ENCODE data around the gene CEP104.

Gene CEP104

GRCh38 chr1:3893190-3893589 is 36.2 kb upstream of the CEP104 start:
- DNase-seq: no peak

DNA sequence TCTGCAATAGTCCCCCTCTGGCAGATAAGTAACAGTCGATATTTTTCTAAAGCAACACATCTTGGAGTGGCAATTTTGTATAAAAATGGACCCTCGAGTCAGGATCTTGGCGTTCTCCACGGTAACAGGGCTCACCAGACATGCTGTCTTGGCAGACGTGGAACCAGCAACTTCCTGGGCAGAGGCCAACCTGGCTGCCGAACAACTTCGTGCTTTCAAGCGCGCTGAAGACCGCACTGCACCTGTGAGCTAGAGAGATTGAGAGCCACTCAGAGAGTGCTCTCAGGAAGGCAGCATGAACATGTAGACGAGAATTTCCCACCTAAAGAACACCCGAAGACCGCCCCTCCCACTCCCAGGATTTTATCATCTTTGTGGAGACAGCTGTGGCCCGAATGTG is 35.7 kb upstream of the CEP104 start:
- DNase-seq: no peak

GRCh38 chr1:3891329-3891865 is 34.4 kb upstream of the CEP104 start:
- no peak for DNase-seq

DNA sequence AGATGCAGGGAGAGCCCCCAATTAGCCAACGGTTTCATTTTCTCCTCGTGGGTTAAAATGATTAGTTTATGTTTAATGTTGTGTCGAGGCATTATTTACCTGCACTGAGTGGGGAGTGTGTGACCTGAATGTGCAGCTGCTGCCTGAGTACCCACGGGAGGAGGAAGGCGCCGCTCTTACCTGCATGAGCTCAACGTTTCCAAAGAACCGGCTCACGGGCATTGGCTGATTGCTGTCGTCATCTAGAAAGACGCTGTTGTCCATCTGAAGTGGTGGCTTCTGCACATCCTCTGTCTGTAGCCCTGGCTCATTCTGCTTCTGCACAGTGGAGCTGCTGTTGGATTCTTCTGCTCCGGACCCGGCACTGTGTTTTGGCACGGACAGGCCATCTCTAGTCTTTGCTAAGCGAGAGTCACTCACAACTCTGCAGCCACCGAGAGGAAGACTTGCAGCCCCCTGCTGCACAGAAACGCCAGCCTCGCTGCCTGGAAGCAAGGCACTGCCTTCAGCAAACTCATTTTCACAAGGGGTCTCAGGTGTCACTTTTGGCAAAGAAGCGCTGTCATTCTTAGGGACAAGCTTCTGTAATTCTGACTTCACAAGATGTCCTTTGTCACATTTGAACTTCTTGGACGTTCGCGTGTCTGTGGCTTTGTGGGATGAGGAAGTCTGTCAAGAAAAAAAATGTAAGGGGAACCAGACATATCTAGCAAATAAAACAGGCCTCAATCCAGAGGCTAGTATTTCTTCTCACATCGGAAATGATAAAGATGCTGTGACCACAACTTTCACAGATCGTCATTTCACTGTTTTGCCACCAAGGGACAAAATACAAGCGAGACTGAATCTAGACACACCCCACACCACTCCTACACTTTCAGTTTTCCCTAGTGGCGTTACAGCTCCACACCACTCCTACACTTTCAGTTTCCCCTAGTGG is 33.6 kb upstream of the CEP104 start:
- DNase-seq: no peak

DNA sequence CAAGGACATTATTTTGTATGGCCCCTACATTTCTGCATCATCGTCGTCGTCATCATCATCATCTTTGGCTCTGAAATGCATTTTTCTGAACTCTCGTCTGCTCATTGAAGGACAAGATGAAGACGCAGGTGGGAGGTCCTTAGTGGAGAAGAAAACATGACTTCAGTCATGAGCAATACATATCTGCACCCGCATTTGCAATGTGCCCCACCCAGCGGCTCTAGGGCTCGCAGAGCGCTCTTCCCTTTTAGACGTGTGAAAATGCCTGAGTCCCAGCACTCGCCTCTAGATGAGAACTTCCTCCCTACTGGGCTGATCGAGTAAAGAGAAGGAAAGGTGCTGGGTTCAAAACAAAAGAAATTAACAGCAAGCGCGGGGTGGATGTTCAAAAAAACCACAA is 32.9 kb upstream of the CEP104 start:
- DNase-seq: no peak

DNA sequence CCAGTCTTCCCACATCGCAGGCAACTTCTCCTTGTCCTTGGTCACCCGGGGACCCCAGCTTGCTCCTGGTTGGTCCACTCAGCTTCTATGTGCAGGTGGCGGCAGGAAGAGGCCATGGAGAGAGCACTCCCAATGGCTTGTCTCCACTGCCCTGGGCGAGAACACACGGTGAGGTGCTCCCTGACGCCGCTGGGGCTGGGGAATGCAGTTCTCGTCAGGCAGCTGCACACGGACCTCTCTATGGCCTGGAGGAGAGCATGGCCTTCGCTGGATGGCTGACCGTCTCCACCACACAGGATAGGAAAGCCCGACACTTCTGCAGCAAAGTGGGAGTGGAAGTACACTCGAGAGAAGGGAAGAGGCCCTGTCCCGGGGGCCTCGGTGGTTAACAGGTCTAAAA is 31.3 kb upstream of the CEP104 start:
- no peak for DNase-seq

DNA sequence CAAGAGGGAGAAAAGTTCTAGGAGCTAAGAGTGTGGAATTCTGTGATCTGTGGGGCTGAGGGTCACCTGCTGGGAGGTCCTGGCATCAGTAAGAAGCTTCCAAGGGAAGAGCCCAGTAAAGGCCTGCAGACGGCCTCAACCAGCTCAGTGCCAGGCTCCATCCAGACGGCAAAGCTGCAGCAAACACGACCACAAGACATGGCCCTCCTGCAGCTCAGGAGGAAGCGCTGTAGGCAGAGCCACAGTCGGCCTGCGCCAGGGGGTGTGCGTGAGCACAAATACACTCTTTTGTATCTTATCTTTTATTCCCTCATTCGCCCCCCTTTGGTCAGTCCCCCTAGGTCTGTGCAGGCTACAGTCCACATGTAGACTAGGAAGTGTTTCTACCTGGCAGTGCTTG is 29.7 kb upstream of the CEP104 start:
- DNase-seq: no peak

- no peak for DNase-seq
Observed at GRCh38 chr1:3886106-3886670, 29.2 kb upstream of the CEP104 start.

DNA sequence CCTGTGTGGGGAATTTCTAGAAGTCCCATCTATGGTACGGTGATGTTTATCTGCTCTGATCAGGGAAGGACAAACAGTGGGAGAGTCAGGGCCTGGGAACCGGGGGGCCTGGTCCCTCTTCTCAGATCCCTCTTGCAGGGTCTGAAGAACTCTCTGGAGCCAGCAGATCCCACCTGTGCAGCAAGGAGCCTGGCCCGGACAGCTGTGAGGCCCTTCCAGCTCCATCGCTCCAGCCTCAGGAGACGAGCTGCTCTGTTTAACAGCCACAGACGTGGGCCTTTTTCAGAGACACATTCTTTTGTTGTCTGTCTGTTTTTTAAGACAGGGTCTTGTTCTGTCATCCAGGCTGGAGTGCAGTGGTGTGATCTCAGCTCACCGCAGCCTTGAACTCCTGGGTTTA is 28.6 kb upstream of the CEP104 start:
- DNase-seq: no peak

GRCh38 chr1:3884966-3885365 is 28.0 kb upstream of the CEP104 start:
- no peak for DNase-seq

GRCh38 chr1:3883194-3883925 is 26.3 kb upstream of the CEP104 start:
- DNase-seq: no peak

DNA sequence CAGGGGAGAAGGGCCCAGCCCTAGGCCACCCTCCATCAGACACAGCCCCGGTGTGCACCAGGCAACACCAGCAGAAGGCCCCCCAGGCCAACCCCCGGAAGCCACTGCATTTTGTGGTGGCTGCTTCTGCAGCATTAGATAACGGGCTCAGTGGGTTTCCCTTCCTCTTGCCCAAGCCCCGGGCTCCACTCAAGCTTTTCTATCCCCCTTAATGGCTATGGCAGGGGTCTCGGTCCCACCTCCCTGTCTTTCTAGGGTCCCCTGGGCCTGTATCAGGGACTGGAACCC is 24.1 kb upstream of the CEP104 start:
- DNase-seq: no peak

- DNase-seq: no peak
Observed at GRCh38 chr1:3880429-3881192, 23.6 kb upstream of the CEP104 start.

DNA sequence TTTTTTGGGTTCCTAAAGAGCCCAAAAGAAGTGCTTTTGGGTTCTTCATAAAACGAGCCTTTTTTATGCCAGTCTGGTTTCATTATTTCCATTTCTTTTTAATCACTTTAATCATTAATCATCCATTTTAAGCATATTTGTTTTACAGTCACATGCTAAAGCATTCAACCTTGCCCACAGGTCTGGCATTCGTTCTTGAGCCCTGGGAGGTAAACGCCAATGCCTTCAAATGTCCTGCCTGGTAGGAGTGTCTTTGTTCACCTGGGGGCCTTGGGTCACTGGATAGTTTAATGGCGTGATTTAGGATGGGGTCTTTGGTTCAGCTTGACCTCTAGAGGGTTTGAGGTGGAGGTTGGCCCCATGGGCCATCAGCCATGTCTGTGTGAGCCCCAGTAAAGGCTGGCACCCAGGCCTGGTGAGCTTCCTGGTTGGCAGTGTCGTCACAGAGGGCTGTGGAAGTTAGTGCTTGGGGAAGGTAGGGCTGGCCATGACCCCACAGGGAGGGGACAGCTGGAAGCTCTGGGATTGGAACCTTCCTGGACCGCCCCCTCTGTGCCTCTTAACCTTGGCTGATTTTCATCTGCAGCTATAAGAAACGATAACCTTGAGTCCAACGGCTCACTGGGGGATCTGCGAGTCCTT is 22.9 kb upstream of the CEP104 start:
- DNase-seq: no peak

- DNase-seq: no peak
Observed at GRCh38 chr1:3879099-3879498, 22.1 kb upstream of the CEP104 start.

GRCh38 chr1:3876716-3877115 is 19.7 kb upstream of the CEP104 start:
- no peak for DNase-seq

- DNase-seq: no peak
Observed at GRCh38 chr1:3874736-3875135, 17.7 kb upstream of the CEP104 start.

DNA sequence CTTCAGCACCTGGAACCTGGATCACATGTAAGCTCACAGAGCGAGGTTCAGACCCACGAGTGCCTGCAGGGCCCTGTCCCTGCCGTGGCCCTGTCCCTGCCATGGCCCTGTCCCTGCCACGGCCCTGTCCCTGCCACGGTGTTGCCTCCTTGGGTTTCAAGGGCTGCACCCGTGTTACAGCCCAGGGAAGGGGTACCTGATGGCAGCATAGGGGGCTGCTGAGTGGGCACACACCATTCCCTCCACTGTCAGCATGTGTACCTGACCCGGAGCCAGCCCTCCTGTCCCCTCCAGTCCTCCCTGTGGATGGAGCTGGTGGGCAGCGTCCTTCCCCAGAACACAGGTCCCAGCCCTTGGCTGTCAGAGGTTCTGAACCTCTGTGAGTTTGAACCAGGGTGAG is 15.5 kb upstream of the CEP104 start:
- DNase-seq: no peak

GRCh38 chr1:3871451-3871805 is 14.4 kb upstream of the CEP104 start:
- no peak for DNase-seq

GRCh38 chr1:3869751-3870301 is 12.8 kb upstream of the CEP104 start:
- DNase-seq: no peak

DNA sequence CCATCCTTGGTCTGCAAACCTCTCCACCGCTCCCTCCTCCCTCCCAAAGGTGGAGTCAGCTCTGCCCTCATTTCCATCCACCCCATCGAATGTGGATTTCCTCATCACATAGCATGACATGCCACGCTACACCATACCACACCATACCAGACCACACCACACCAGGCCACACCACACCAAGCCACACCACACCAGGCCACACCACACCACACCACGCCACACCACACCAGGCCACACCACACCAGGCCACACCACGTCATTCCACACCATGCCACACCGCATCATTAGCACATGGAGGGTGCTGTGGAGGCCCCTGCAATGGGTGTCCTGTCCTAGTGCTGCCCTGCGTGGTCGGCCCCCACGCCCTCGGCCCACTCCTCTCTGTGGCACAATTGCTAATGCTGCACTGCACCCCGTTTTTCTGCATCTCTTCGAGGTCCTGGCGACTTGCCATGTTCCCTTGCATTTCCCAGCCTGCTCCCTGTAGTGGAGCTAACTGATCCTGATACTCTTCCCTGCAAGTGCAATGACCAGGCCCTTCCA is 11.5 kb upstream of the CEP104 start:
- no peak for DNase-seq

DNA sequence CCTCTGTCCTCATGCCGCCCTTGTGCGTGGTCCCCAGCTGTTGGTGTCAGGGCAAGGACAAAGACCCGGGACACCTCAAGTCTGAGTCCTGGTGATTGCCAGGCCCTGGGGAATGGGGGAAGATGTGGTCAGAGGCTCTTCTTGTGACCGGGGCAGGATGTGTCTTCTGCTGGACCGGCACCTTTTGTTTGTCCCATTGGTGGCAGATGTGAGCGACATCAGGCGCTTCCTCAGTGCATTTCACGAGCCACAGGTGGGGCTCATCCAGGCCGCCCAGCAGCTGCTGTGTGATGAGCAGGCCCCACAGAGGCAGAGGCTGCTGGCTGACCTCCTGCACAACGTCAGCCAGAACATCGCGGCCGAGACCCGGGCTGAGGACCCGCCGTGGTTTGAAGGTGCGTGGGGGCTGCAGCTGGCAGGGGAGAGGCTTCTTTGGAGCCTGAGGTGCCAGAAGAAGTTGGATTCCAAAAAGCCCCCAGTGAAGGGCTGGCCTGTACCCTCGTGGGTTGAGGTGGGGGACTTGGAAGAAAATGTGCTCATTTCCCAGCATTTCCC is 8.7 kb upstream of the CEP104 start:
- no peak for DNase-seq
